NCI-H2227 treated with DMSO at 0.1 percent for 48 hours (cell line): ENCODE results near the gene MRPL21.
"Not testable (repeated sequence)": the region's sequence is repeated elsewhere in the genome, so short reads cannot be mapped to it uniquely, and the experiment has no call there.

Source experiments
- DNase-seq: peaks from one replicate; lab custom pipeline; 2025; lab: John Stamatoyannopoulos, UW

MRPL21 gene

DNA sequence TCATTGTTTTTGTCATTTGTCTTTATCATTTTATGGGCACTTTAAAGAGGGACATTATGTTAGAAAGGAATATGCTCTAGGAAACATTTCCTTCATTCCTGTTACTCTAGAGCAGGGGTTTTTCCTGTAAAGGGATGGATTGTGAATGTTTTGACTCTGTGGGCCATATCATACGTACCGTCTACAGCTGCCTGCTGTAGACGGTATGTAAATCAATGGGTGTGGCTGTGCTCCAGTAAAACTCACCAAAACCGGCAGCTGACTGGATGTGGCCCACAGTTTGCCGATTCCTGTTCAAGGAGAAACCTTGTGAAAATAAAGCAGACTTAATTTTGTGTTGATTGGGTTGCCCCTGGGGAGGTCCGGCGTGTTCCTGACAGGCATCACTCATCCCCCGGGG is 7.3 kb upstream of the MRPL21 start:
- DNase-seq: no peak

DNA sequence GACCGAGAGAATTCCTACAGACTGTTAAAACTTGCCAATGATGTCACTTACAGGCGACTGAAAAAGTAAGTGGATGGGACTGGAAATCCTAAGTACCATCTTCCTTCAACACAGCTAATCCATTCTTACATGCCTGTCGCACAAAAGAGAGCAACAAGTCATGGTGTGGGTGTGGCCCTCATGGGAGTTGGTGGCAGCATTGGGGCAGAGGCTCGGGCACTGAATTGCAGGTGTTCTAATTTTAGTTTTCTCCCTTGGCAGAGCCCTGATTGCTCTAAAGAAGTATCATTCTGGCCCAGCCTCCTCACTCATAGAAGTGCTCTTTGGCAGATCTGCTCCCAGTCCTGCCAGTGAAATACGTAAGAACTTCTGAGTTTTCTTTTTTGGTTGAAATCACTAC is 4.6 kb upstream of the MRPL21 start:
- no peak for DNase-seq

DNA sequence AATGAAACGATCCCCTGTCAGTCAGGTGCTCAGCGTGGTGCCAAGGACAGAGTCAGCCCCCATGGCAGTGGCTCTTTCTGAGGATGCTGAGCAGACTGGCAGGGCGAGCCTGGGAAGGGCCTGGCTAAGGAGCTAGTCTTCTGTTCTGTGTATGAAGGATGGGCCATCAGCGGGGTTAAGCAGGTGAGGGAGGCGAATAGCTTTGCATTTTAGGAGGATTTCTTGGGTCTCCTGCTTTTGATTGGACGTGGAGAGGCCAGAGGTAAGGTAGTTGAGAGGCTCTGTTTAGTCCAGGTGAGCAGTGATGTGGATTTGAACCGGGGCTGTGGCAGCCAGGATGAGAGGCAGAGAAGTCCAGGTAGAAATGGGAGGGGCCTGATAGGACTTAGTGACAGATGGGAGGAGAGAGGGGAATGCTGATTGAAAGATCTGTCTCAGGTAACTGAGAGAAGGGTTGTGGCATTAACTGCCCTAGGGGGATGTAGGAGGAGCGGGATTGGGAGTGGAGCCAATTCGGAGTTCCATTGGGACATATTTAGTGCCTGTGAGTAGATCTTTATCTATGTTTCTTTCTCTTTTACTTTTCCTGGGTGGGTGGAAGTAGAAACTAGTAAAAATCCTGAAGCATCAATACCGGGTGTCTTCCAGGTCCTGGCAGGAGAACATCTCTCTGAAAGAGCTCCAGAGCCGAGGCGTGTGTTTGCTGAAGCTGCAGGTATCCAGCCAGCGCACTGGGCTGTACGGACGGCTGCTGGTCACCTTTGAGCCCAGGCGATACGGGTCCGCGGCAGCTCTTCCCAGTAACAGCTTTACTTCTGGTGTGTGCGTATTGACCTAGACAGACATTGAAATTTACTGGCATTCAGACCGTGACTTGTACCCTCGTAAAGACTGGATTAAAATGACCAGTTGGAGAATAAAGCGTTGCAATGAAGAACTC is 2.1 kb upstream of the MRPL21 start:
- no peak for DNase-seq

DNA sequence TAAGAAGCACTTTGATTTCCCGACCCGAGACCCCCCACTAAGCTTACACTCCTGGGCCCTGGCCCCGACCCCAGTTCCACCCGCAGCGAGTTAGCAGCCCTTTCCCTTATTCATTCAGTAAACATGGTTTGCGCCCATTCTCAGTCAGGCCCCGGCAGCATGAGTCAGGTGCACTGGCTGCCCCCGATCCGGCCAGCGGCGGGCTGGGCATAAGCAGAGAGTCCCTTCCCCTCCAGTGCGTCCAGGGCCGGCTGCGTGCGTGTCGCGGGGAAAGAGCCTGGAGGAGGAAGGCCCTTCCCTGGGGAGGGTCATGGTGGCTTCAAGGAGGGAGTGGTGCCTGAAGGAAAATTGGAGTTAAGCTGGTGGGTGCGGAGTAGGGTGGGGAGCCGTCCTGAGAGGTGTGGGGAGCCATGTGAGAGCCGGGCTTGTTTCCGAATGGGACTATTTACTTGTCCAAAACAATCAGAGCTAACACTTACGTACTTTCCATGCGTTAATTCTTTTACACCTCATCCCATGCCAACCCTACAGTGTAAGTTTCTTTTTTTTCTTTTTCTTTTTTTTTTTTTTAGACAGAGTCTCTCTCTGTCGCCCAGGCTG is 716 bp upstream of the MRPL21 start:
- no peak for DNase-seq

DNA sequence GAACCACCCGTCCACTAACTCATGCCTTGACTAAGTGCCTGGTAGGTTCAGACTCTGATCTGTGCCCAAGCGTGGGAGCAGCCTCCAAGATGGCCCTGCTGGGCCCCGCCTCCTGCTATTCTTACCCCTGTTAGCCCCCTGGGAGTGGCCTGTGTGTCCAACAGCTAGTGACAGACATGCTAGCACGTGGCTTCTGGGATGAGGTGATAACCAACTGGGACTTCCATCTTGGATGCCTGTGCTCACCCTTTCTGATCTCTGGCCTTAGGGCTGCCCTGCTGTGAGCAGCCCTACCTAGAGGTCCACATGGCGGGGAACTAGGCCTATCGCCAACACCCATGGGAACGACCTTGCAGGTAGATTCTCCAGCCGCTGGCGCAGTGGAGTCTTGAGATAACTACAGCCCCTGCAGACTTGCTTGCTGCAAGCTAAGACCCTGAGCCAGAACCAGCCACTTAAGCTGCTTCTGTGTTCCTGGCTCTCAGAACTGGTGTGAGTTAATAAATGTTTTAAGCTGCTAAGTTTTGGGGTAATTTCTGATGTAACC is 2.7 kb downstream of the MRPL21 start:
- no peak for DNase-seq

DNA sequence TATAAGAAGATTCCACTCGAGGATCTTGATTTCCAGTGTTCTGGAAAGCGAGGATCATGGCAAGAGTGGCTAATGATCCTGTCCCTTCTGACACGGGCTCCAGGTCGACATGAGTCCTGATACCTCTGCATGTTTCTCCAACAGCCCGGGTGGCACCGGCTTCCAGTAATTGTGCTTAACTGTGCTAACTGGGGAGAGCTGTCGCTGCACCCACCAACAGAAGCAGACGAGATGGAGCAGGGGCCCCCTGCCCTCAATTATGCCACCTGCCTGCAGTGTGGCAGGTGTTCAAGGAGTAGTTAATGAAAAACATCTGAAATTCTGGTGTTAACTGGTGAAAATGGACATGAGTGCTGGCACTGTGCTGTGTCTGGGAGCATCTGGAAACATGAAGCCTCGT is 6.2 kb downstream of the MRPL21 start:
- no peak for DNase-seq

DNA sequence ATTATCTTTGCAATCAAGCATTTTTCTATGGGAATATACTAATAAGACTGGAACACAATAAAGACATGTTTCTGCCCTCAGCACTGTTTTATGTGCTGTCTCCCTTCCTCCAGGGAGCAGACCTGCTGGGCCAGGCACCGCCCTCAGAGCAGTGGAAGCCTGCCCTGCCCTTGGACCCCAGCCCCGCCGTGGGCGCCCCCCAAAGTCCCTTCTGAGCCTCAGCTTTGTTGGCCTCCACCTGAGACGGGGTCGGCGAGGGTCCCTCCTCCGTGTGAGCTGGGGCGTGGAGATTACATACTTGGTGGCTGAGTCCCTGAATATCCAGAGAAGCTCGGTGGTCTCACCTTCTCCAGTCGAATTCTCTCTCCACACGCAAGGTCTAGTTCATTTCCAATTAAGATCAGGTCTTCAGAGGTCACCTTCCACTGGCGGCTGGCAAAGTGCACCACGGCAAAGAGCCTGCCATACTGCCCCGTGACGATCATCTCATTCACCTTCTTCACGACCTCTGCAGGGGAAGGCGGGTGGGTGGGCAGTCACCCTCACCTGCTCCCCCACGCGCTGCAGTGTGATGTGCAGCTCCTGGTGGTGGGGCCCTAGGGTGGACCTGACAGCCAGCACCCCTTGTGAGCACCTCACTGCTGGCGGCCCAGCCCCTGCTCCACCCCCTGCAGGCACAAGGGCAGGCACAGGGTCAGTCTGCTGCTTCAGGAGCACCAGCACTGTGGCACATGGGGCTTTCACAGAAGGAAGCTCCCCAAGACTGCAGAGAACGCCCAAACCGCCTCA is 7.3 kb downstream of the MRPL21 start:
- DNase-seq: no peak

DNA sequence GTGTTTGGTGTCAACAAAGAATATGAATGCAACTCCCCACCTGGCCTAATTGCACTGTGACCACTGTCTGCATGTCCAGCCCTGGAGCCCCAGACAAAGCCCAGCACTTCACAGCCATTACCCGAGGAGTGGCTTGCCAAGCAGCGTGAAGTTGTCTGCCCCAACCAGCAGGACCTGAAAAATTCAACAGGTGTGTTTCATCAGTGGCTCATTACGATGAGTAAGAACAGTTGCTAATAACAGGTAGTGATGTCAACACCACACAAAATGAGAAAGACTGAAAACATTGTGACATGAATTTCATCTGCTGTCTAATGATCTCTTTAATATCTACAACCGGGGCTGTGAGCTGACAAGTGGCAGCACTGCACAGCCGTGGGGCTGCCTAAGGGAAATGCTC is 10.3 kb downstream of the MRPL21 start:
- no peak for DNase-seq

DNA sequence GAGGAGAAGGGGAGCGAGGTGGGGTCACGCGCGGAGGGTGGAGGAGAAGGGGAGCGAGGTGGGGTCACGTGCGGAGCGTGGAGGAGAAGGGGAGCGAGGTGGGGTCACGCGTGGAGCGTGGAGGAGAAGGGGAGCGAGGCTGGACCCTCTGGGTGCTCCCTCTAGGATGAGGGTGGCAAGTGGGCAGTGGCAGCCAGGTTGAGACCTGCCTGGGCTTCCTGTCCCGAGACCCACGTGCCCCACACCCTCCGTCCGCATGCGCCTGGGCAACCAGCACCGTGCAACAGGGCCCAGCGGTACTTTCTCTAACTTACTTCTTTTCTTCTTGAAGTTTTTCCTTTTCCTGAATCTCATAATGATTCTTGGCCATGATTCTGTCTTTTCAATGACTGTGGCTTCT is 11.1 kb downstream of the MRPL21 start:
- no peak for DNase-seq

DNA sequence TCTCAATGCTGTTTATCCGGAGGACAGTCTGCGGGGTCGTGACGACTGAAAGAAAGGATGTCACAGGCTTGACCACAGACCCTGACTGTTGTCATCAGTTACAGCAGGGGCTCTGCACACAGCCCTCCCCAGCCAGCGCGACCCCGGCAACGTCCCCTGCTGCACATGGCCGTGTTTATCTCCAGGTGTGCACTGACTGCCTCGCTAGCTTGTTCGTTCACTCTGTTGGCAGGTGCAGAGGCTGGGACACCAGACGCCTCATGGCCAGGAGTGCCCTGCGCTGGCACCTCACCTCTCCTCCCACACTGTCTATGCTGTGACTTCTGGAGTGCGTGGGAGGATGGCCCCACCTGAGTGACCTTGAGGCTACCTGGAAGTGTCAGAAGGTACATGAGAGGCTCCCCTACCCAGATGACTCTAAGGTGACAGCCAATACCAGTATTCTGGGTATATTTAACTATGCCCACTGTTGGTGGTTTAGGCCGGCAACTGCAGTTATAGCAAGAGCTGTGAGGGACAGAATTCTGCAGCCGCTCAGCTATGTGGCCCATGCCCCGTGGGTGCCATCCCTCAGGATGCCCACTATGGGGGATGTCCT is 12.2 kb downstream of the MRPL21 start:
- DNase-seq: no peak

DNA sequence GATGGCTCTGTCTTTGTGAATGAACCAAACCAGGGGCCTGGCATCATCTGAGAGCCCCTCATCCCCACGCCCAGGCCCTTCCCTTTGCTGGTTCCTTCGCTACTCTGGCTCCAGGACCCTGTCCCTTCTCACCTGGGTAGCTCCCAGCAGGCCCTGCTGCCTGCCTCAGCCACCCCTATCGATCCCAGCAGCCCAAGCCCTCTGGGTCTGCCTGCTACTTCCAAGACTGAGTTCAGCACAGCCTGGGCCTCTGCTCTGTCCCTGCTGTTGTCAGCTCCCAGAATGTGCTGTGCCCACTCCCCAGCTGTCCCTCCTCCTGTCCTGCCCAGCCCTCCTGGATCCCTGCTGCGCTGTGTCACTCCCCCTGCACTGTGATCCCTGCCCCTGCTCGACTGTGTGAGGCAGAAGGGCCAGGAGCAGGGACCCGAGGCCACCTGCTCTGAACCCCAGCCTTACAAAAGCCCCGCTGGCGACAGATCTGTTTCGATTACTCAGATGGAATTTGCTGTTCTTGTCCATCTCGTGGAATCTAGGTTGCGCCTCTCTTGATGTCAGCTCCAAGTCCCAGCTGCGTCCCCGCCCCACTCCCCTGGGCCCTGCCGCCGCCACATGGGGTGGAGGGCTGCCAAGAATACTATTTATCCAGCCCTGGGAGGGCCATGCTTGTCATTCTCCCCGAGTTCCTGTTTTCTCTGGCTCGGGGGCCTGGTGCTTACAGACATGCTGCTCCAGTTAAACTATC is 13.0 kb downstream of the MRPL21 start:
- DNase-seq: no peak

DNA sequence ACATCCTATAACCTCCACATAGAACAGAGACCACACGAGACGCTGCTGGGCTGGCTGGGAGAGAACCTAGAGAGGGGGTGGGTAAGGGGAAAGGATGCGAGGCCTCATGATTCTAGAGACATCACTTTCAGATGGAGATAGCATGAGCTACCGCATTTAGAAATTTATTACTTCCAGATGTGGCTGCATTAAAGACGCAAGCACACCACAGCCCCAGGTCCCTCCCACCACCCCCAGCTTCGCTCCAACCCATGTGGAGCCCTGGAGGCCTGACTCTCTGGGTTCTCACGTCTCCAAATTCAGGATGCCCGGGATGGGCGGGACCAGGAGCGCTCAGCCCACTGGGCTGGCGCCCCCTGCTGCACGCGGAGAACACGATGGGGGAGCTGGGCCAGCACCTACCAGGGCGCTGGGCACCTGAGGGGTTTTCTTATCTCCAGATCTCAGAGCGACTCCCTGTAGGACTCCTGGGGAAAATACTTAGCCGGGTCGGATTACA is 13.6 kb downstream of the MRPL21 start:
- no peak for DNase-seq

DNA sequence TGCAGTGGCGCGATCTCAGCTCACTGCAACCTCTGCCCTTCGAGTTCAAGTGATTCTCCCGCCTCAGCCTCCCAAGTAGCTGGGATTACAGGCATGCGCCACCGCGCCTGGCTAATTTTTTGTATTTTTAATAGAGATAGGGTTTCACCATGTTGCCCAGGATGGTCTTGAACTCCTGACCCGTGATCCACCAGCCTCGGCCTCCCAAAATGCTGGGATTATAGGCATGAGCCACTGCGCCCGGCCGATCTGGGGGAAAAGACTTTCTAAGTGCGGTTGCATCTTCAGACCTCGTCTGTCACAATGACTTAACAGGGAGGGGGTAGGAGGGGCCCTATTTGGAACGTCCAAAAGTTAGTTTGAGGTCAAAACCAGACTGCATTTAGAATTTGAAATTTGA is 18.8 kb downstream of the MRPL21 start:
- not testable (repeated sequence) for DNase-seq

DNA sequence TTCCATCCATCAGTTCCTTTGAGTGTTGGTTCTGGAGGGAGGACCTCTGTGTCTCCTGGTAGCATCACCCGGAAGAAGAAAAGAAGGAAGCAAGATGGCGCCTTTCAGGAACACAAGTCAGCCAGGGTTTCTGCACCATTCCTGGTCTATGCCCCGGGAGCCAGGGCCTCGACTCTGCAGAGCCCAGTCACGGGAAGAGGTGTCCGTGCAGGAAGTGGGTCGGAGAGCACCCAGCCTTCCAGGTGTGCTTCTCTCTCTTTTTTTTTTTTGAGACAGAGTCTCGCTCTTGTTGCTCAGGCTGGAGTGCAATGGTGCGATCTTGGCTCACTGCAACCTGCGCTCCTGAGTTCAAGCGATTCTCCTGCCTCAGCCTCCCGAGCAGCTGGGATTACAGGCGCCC is 21.2 kb downstream of the MRPL21 start:
- DNase-seq: no peak

DNA sequence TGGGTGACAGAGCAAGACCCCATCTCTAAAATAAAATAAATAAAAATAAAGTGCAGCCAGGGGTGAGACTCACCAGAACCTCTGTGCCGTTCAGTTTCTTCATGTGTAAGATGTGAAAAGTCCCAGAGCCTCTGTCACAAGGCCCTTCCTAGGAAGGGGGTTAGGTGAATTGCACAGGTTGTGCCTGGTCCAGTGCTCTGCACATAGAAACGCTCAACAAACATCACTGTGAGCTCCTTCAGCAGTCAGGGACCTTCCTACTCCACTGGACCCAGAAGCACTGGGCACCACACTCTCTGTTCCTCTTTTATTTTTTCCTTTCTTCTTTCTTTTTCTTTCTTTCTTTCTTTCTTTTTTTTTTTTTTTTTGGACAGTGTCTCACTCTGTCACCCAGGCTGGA is 22.3 kb downstream of the MRPL21 start:
- DNase-seq: no peak

DNA sequence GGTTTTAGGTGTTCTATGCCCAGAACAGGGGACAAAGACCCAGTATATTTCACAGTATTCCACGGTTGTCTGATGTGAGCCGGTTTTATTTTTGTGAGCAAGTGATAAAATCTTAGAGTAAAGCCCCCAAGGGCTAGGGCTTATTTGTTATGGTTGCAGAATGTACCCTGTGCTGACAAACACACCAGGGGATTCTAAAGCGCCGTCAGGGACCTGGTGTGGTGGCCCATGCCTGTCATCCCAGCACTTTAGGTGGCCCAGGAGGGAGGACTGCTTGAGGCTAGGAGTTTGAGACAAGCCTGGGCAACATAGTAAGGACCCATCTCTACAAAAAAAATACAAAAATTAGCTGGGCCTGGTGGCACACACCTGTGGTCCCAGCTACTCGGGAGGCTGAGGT is 22.8 kb downstream of the MRPL21 start:
- no peak for DNase-seq

DNA sequence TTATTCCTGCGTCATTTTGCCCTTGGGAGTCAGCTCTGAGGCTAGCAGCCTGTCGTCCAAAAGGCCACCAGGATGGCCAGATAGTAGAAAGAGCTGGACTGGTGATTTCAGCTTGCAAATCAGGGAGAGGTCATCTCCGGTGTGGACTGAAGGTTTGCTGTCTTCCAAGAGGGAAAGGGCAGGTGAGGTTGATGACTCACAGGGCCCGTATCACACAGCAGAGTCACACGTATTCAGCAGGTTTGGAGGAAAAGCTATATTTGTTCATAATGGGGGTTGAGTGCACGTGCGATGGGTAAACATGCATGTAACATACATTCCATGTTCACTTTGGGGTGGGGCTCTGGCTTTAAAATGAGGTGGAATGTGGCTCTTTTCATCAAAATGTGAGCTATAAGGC is 25.6 kb downstream of the MRPL21 start:
- DNase-seq: no peak

DNA sequence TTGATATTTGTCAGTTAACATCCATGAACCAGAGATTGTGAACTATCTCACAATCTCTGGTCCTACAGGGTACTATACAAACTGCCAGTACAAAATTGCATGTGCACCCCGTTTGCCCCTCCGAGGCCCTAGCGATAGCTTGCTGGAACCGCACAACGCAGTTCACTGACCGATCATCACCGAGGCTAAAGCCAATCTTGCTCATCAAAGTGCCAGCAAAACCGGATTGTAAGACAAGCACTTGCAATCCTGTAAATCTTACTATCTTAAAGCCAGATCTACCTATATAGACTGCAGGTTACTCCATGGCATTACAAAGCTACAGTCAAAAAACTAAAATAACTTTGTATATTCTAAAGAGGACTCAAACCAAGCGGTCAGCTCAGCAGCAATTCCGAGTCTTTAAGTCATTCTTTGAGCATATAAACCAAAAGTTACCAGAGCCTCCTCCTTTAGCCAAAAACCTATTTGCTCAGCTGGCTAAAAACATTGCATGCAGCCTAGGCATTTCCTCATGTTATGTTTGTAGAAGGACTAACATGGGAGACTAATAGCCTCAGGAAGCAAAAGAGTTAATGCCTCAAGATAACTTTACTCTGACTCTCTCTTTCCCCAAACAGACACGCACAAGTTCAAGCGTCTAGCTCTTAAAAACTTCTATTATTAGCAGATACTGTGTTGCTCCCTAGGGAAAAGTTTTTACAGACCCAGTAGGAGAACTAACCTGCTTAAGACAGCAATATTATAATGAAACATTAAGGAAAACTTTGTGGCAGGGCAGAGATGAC is 31.2 kb downstream of the MRPL21 start:
- DNase-seq: no peak

DNA sequence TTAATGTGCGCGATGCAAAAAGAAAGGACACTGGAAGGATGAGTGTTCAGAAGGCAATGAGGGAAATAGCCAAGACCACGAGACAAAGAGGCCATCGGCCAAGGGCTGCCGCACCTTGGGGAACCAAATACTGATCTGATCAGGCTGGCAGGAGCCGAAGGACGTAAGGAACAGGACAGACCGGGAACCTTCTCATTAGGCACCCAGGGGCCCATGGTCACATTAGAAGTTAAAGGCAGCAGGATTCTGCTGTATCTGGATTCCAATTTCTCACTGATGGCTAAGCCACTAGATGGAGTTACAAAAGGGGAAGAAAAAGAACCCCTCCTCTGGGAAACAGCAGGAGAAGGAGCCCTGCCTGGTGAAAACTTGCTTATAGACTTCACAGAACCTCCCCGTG is 33.2 kb downstream of the MRPL21 start:
- DNase-seq: no peak

DNA sequence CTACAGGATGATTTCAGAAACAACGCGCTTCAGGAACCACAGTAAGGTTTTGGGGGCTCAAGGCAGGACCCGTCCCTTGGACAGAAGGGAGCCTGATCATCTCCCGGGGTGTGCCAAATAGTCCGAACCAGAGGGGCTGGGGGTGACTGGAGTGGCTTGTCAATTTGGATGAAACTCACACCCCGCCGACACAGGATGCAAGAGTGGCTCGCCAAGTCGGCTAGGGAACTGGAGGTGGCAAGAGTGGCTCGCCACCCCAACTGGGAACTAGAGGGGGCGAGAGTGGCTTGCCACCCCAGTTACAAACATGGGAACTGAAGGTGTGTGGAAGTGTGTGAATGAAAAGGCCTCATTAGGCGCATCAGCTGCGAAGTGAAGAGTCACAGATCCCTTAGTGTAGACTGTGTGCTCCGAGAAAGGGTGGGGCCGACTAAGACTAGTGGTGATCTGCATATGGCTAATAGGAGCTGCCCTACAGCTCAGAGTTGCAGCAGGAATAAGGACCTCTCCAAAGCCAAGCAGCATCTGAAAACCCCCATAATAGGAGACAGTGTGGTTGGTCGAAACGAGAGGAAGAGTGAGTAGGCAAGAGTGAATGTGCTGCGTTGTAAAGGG is 35.3 kb downstream of the MRPL21 start:
- DNase-seq: no peak
